Astrocyte (in vitro differentiated cells and primary cell): ENCODE data around the gene WFS1. TPM values are rescaled to one million over a fixed set of nuclear protein-coding genes. Genes with fewer than 3 reads are reported as not detected.

ENCODE experiments used
- DNase-seq: peaks from one replicate; pipeline ENCODE4 v3.0.0-alpha.2; 2010; ENCODE audit warnings: low read depth
- FAIRE-seq: peaks from 2 replicates; lab custom pipeline; 2011; peaks lifted over from hg19 to GRCh38; lab: Jason Lieb, UNC
- H2AFZ ChIP-seq: 2 replicates; pipeline ENCODE4 v1.6.0; 2012; ENCODE audit warnings: low read depth, low read length, inconsistent platforms
- H3K27ac ChIP-seq: 2 replicates; pipeline ENCODE4 v1.5.1; 2011; ENCODE audit warnings: low read depth, low read length, inconsistent platforms
- H3K27me3 ChIP-seq: 2 replicates; pipeline ENCODE4 v1.6.0; 2011; ENCODE audit warnings: low read length, inconsistent platforms; ENCODE audit not compliant: insufficient read depth
- H3K36me3 ChIP-seq: 2 replicates; pipeline ENCODE4 v1.5.1; 2011; ENCODE audit warnings: low read length, inconsistent platforms; ENCODE audit not compliant: insufficient read depth
- H3K4me1 ChIP-seq: 2 replicates; pipeline ENCODE4 v1.5.1; 2011; ENCODE audit warnings: low read length, inconsistent platforms; ENCODE audit not compliant: insufficient read depth
- H3K4me2 ChIP-seq: 2 replicates; pipeline ENCODE4 v1.6.0; 2012; ENCODE audit warnings: low read length, inconsistent platforms
- H3K4me3 ChIP-seq: 2 replicates; pipeline ENCODE4 v1.5.1; 2011; ENCODE audit warnings: low read depth, mild to moderate bottlenecking, low read length, inconsistent platforms; ENCODE audit not compliant: insufficient read depth
- H3K79me2 ChIP-seq: 2 replicates; pipeline ENCODE4 v1.6.0; 2012; ENCODE audit warnings: mild to moderate bottlenecking, low read length, inconsistent platforms; ENCODE audit not compliant: insufficient read depth
- H3K9ac ChIP-seq: 2 replicates; pipeline ENCODE4 v1.6.0; 2012; ENCODE audit warnings: mild to moderate bottlenecking, low read length, inconsistent platforms
- H3K9me3 ChIP-seq: 2 replicates; pipeline ENCODE4 v1.5.1; 2012; ENCODE audit warnings: low read depth, mild to moderate bottlenecking, low read length, inconsistent platforms; ENCODE audit not compliant: insufficient read depth
- H4K20me1 ChIP-seq: 2 replicates; pipeline ENCODE4 v1.6.0; 2012; ENCODE audit warnings: low read length, inconsistent platforms; ENCODE audit not compliant: insufficient read depth
- H3K27ac Mint-ChIP-seq: one replicate; pipeline ENCODE4 v1.8.0; 2021; ENCODE audit warnings: mild to moderate bottlenecking, mixed read lengths; ENCODE audit not compliant: unreplicated experiment
- H3K27me3 Mint-ChIP-seq: one replicate; pipeline ENCODE4 v1.8.0; 2021; ENCODE audit warnings: low read depth, mixed read lengths; ENCODE audit not compliant: unreplicated experiment
- H3K36me3 Mint-ChIP-seq: one replicate; pipeline ENCODE4 v1.8.0; 2021; ENCODE audit warnings: low read depth, mixed read lengths; ENCODE audit not compliant: unreplicated experiment
- H3K4me1 Mint-ChIP-seq: one replicate; pipeline ENCODE4 v1.8.0; 2021; ENCODE audit warnings: low read depth, mixed read lengths; ENCODE audit not compliant: unreplicated experiment
- H3K4me3 Mint-ChIP-seq: one replicate; pipeline ENCODE4 v1.8.0; 2021; ENCODE audit warnings: mild to moderate bottlenecking, moderate library complexity, mixed read lengths; ENCODE audit not compliant: unreplicated experiment
- H3K9me3 Mint-ChIP-seq: one replicate; pipeline ENCODE4 v1.8.0; 2021; ENCODE audit warnings: mild to moderate bottlenecking, mixed read lengths; ENCODE audit not compliant: unreplicated experiment
- CTCF ChIP-seq: IDR thresholded peaks from 2 replicates; pipeline ENCODE4 v1.5.1; 2011; ENCODE audit warnings: low read depth, mild to moderate bottlenecking, inconsistent platforms, low read length, moderate library complexity; ENCODE audit not compliant: insufficient read depth
- EZH2 ChIP-seq: IDR thresholded peaks from 2 replicates; pipeline ENCODE4 v1.6.1; 2012; ENCODE audit warnings: mild to moderate bottlenecking, low read length, inconsistent platforms; ENCODE audit not compliant: insufficient read depth
- total RNA-seq: library from RNA; stranded (reverse); gene quantifications from 2 replicates; pipeline ENCODE4 v1.2.1, GENCODE V29; 2021

The WFS1 gene
- total RNA-seq, 1 donor from 2014 or later = 39.0 TPM

GRCh38 chr4:6299875-6300274 is 30.2 kb downstream of the WFS1 start:
- no peaks in the 10 kb centered on the region for H3K79me2 ChIP-seq
- Mint-ChIP-seq H3K27ac (no peak overlapping the region), H3K4me1 (no peaks in the 10 kb centered on the region), H3K27me3 (no peaks in the 10 kb centered on the region), H3K4me3 (no peak overlapping the region), H3K9me3 (no peaks in the 10 kb centered on the region), H3K36me3 (peaks cover 43% of the 10 kb centered on the region)
- no peak for FAIRE-seq
- H3K27ac ChIP-seq = no peak overlapping the region
- H3K4me3 ChIP-seq = no peak overlapping the region
- no peaks in the 10 kb centered on the region for H3K36me3 ChIP-seq
- H3K27me3 ChIP-seq = no peaks in the 10 kb centered on the region
- no peaks in the 10 kb centered on the region for H3K9me3 ChIP-seq
- H3K4me1 ChIP-seq = no peaks in the 10 kb centered on the region
- TF ChIP-seq CTCF (no peak), EZH2 (no peak)
- peaks cover 9% of the 10 kb centered on the region for H4K20me1 ChIP-seq
- no peak for DNase-seq
- H2AFZ ChIP-seq = no peak overlapping the region
- no peak overlapping the region for H3K9ac ChIP-seq
- H3K4me2 ChIP-seq = no peak overlapping the region

GRCh38 chr4:6300359-6300758 is 30.7 kb downstream of the WFS1 start:
- H3K4me1 ChIP-seq = no peaks in the 10 kb centered on the region
- H3K79me2 ChIP-seq = no peaks in the 10 kb centered on the region
- no peaks in the 10 kb centered on the region for H3K9me3 ChIP-seq
- H3K9ac ChIP-seq = no peak overlapping the region
- no peak overlapping the region for H3K4me2 ChIP-seq
- H2AFZ ChIP-seq = no peak overlapping the region
- no peaks in the 10 kb centered on the region for H3K27me3 ChIP-seq
- no peaks in the 10 kb centered on the region for H3K4me1 Mint-ChIP-seq
- FAIRE-seq (no peak), DNase-seq (no peak)
- H3K27ac Mint-ChIP-seq = no peak overlapping the region
- peaks cover 9% of the 10 kb centered on the region for H4K20me1 ChIP-seq
- H3K36me3 ChIP-seq = no peaks in the 10 kb centered on the region
- H3K9me3 Mint-ChIP-seq = no peaks in the 10 kb centered on the region
- H3K27me3 Mint-ChIP-seq = peaks cover 2% of the 10 kb centered on the region
- no peak overlapping the region for H3K4me3 ChIP-seq
- no peak for TF ChIP-seq EZH2
- no peak for TF ChIP-seq CTCF
- no peak overlapping the region for H3K4me3 Mint-ChIP-seq
- H3K27ac ChIP-seq = no peak overlapping the region
- H3K36me3 Mint-ChIP-seq = peaks cover 38% of the 10 kb centered on the region

- H3K9ac ChIP-seq = no peak overlapping the region
- H2AFZ ChIP-seq = no peak overlapping the region
- H3K4me1 Mint-ChIP-seq = no peaks in the 10 kb centered on the region
- FAIRE-seq (no peak), DNase-seq (no peak)
- no peaks in the 10 kb centered on the region for H3K79me2 ChIP-seq
- peaks cover 9% of the 10 kb centered on the region for H3K27me3 Mint-ChIP-seq
- no peaks in the 10 kb centered on the region for H3K36me3 ChIP-seq
- no peak overlapping the region for H3K27ac ChIP-seq
- H3K9me3 ChIP-seq = no peaks in the 10 kb centered on the region
- peaks cover 37% of the 10 kb centered on the region for H3K36me3 Mint-ChIP-seq
- TF ChIP-seq CTCF = no peak
- no peak for TF ChIP-seq EZH2
- no peak overlapping the region for H3K27ac Mint-ChIP-seq
- no peak overlapping the region for H3K4me3 Mint-ChIP-seq
- H4K20me1 ChIP-seq = peaks cover 9% of the 10 kb centered on the region
- H3K4me3 ChIP-seq = no peak overlapping the region
- no peaks in the 10 kb centered on the region for H3K27me3 ChIP-seq
- no peak overlapping the region for H3K4me2 ChIP-seq
- no peaks in the 10 kb centered on the region for H3K4me1 ChIP-seq
- H3K9me3 Mint-ChIP-seq = no peaks in the 10 kb centered on the region
These were observed 31.5 kb downstream of the WFS1 start for GRCh38 chr4:6301051-6301731.
